ENCODE measurements around the gene SNX6.

Gene SNX6

DNA sequence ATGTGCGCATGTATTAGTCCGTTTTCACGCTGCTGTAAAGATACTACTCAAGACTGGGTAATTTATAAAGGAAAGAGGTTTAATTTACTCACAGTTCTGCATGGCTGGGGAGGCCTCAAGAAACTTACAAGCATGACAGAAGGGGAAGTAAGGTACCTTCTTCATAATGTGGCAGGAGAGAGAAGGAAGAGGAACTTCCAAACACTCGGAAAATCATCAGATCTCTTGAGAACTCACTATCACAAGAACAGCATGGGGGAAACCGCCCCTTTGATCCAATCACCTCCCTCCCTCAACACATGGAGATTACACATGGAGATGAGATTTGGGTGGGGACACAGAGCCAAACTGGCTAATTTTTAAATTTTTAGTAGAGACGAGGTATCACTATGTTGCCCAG is 41.8 kb upstream of the SNX6 start:
- no peak for TF ChIP-seq EGR1 (IDR thresholded peaks at IDR 0.05)
- no peak for TF ChIP-seq FOXM1 (IDR thresholded peaks at IDR 0.05; ENCODE audit: borderline replicate concordance, low read depth)

- no peak for TF ChIP-seq NFIC (IDR thresholded peaks at IDR 0.05)
- no peak for TF ChIP-seq TCF12 (IDR thresholded peaks at IDR 0.05; ENCODE audit: low read depth)
- TF ChIP-seq CREB1 (IDR thresholded peaks at IDR 0.05; ENCODE audit: low read depth) = no peak
- TF ChIP-seq USF1 (IDR thresholded peaks at IDR 0.05) = no peak
- TF ChIP-seq REST (IDR thresholded peaks at IDR 0.05; ENCODE audit: low read depth) = no peak
- TF ChIP-seq FOXM1 (IDR thresholded peaks at IDR 0.05; ENCODE audit: borderline replicate concordance, low read depth) = no peak
- no peak for TF ChIP-seq YY1 (IDR thresholded peaks at IDR 0.05; ENCODE audit: low read depth)
- no peak for TF ChIP-seq RAD21 (IDR thresholded peaks at IDR 0.05; ENCODE audit: low read depth)
- TF ChIP-seq ZBTB7A (IDR thresholded peaks at IDR 0.05; ENCODE audit: low read depth) = no peak
- TF ChIP-seq EP300 (IDR thresholded peaks at IDR 0.05; ENCODE audit: borderline replicate concordance) = no peak
- TF ChIP-seq, protein P1, sequence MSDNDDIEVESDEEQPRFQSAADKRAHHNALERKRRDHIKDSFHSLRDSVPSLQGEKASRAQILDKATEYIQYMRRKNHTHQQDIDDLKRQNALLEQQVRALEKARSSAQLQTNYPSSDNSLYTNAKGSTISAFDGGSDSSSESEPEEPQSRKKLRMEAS (IDR thresholded peaks at IDR 0.05) = no peak
- no peak for TF ChIP-seq TEAD4 (IDR thresholded peaks at IDR 0.05)
- no peak for TF ChIP-seq TAF1 (IDR thresholded peaks at IDR 0.05; ENCODE audit: low read depth)
- no peak for TF ChIP-seq CEBPB (IDR thresholded peaks at IDR 0.05)
- no peak for TF ChIP-seq EGR1 (IDR thresholded peaks at IDR 0.05)
Observed at GRCh38 chr14:34668111-34668510, 38.2 kb upstream of the SNX6 start.

GRCh38 chr14:34667007-34667406 is 37.1 kb upstream of the SNX6 start:
- TF ChIP-seq YY1 (IDR thresholded peaks at IDR 0.05; ENCODE audit: low read depth) (no peak), REST (IDR thresholded peaks at IDR 0.05; ENCODE audit: low read depth) (no peak), NFIC (IDR thresholded peaks at IDR 0.05) (no peak), TCF12 (IDR thresholded peaks at IDR 0.05; ENCODE audit: low read depth) (no peak), CREB1 (IDR thresholded peaks at IDR 0.05; ENCODE audit: low read depth) (no peak), FOXM1 (IDR thresholded peaks at IDR 0.05; ENCODE audit: borderline replicate concordance, low read depth) (no peak), EGR1 (IDR thresholded peaks at IDR 0.05) (no peak), EP300 (IDR thresholded peaks at IDR 0.05; ENCODE audit: borderline replicate concordance) (no peak), ZBTB7A (IDR thresholded peaks at IDR 0.05; ENCODE audit: low read depth) (no peak), CEBPB (IDR thresholded peaks at IDR 0.05) (no peak), USF1 (IDR thresholded peaks at IDR 0.05) (no peak), TAF1 (IDR thresholded peaks at IDR 0.05; ENCODE audit: low read depth) (no peak), TEAD4 (IDR thresholded peaks at IDR 0.05) (no peak), RAD21 (IDR thresholded peaks at IDR 0.05; ENCODE audit: low read depth) (no peak)
- TF ChIP-seq, protein P1 (IDR thresholded peaks at IDR 0.05) = no peak

- TF ChIP-seq YY1 (IDR thresholded peaks at IDR 0.05; ENCODE audit: low read depth) (no peak), TCF12 (IDR thresholded peaks at IDR 0.05; ENCODE audit: low read depth) (no peak), REST (IDR thresholded peaks at IDR 0.05; ENCODE audit: low read depth) (no peak), TAF1 (IDR thresholded peaks at IDR 0.05; ENCODE audit: low read depth) (no peak), ZBTB7A (IDR thresholded peaks at IDR 0.05; ENCODE audit: low read depth) (no peak), CREB1 (IDR thresholded peaks at IDR 0.05; ENCODE audit: low read depth) (no peak), TEAD4 (IDR thresholded peaks at IDR 0.05) (no peak), FOXM1 (IDR thresholded peaks at IDR 0.05; ENCODE audit: borderline replicate concordance, low read depth) (no peak), EP300 (IDR thresholded peaks at IDR 0.05; ENCODE audit: borderline replicate concordance) (no peak), NFIC (IDR thresholded peaks at IDR 0.05) (no peak), CEBPB (IDR thresholded peaks at IDR 0.05) (no peak), EGR1 (IDR thresholded peaks at IDR 0.05) (no peak), RAD21 (IDR thresholded peaks at IDR 0.05; ENCODE audit: low read depth) (no peak), USF1 (IDR thresholded peaks at IDR 0.05) (no peak)
- TF ChIP-seq, protein P1 (IDR thresholded peaks at IDR 0.05) = no peak
Observed at GRCh38 chr14:34665785-34666435, 36.0 kb upstream of the SNX6 start.

All from Ishikawa (cell line).